Neural cell (in vitro differentiated cells): Measurements from ENCODE around the gene TOR2A. TPM values are rescaled to one million over a fixed set of nuclear protein-coding genes. Genes with fewer than 3 reads are reported as not detected.

ENCODE experiments used
- H2AFZ ChIP-seq: fragments of 200-600, 300-800 bp; sonication (generic), shearing (Covaris generic); 2 replicates; pipeline ENCODE4 v1.6.0; 2014; ENCODE audit warnings: low read depth, mild to moderate bottlenecking, antibody characterized with exemption, low read length, moderate library complexity
- H3F3A ChIP-seq: fragments of 200-600 bp; shearing (Covaris generic); 2 replicates; pipeline ENCODE4 v1.6.1; 2016; ENCODE audit warnings: mild to moderate bottlenecking, moderate library complexity, mixed read lengths, antibody characterized with exemption, low read length; ENCODE audit not compliant: insufficient read depth, poor library complexity, severe bottlenecking
- H3K27ac ChIP-seq: fragments of 200-600, 300-800 bp; sonication (generic), shearing (Covaris generic); 2 replicates; pipeline ENCODE4 v1.5.1; 2014; ENCODE audit warnings: mild to moderate bottlenecking, low read length, moderate library complexity
- H3K27me3 ChIP-seq: fragments of 300-800, 200-600 bp; sonication (generic), shearing (Covaris generic); 2 replicates; pipeline ENCODE4 v1.6.0; 2014; ENCODE audit warnings: mild to moderate bottlenecking, low read depth, low read length, moderate library complexity; ENCODE audit not compliant: insufficient read depth
- H3K36me3 ChIP-seq: fragments of 300-800, 200-600 bp; sonication (generic), shearing (Covaris generic); 2 replicates; pipeline ENCODE4 v1.5.1; 2014; ENCODE audit warnings: mild to moderate bottlenecking, antibody characterized with exemption, low read length, moderate library complexity; ENCODE audit not compliant: insufficient read depth
- H3K4me2 ChIP-seq: fragments of 300-800, 200-600 bp; sonication (generic), shearing (Covaris generic); 2 replicates; pipeline ENCODE4 v1.6.0; 2014; ENCODE audit warnings: mild to moderate bottlenecking, low read length
- H3K4me3 ChIP-seq: fragments of 300-800, 200-600 bp; sonication (generic), shearing (Covaris generic); 2 replicates; pipeline ENCODE4 v1.5.1; 2014; ENCODE audit warnings: mild to moderate bottlenecking, low read length, moderate library complexity
- H3K79me2 ChIP-seq: fragments of 200-600 bp; shearing (Covaris generic); replicated peaks from 2 replicates; pipeline ENCODE4 v1.6.0; 2014; ENCODE audit warnings: mild to moderate bottlenecking, low read length, moderate library complexity; ENCODE audit not compliant: insufficient read depth
- H3K9ac ChIP-seq: fragments of 300-800, 200-600 bp; sonication (generic), shearing (Covaris generic); 2 replicates; pipeline ENCODE4 v1.6.1; 2016; ENCODE audit warnings: mild to moderate bottlenecking, low read length, mixed read lengths
- H3K9me2 ChIP-seq: fragments of 200-600 bp; shearing (Covaris generic); 2 replicates; pipeline ENCODE4 v1.6.1; 2016; ENCODE audit warnings: mild to moderate bottlenecking, low read length, mixed read lengths; ENCODE audit not compliant: insufficient read depth
- H3K9me3 ChIP-seq: fragments of 200-600, 300-800 bp; sonication (generic), shearing (Covaris generic); 2 replicates; pipeline ENCODE4 v1.6.1; 2016; ENCODE audit warnings: mild to moderate bottlenecking, mixed run types, low read length, moderate library complexity, mixed read lengths
- H4K20me1 ChIP-seq: fragments of 200-600 bp; shearing (Covaris generic); 2 replicates; pipeline ENCODE4 v1.6.1; 2016; ENCODE audit warnings: mild to moderate bottlenecking, mixed run types; ENCODE audit not compliant: insufficient read depth
- EP300 ChIP-seq: fragments of 450-650 bp; conservative IDR thresholded peaks from 2 replicates; pipeline ENCODE4 v1.6.1; 2014; ENCODE audit warnings: antibody characterized with exemption, mild to moderate bottlenecking, moderate library complexity; ENCODE audit not compliant: poor library complexity, severe bottlenecking
- EZH2 ChIP-seq: fragments of 200-600, 300-800 bp; shearing (Covaris generic), sonication (generic); IDR thresholded peaks from 2 replicates; pipeline ENCODE4 v1.6.1; 2014; ENCODE audit warnings: antibody characterized with exemption, low read length, borderline replicate concordance, mild to moderate bottlenecking; ENCODE audit not compliant: insufficient read depth, poor library complexity, severe bottlenecking
- MXI1 ChIP-seq: fragments of 450-650 bp; conservative IDR thresholded peaks from 2 replicates; pipeline ENCODE4 v1.6.1; 2014; ENCODE audit warnings: antibody characterized with exemption, mild to moderate bottlenecking; ENCODE audit not compliant: poor library complexity, severe bottlenecking
- POLR2AphosphoS5 ChIP-seq: IDR thresholded peaks from 2 replicates; pipeline ENCODE4 v1.6.1; 2012
- RAD21 ChIP-seq: fragments of 450-650 bp; conservative IDR thresholded peaks from 2 replicates; pipeline ENCODE4 v1.6.1; 2014; ENCODE audit warnings: antibody characterized with exemption, mild to moderate bottlenecking, moderate library complexity
- REST ChIP-seq: IDR thresholded peaks from 2 replicates; pipeline ENCODE4 v1.6.1; 2012; ENCODE audit warnings: borderline replicate concordance
- SMC3 ChIP-seq: fragments of 450-650 bp; conservative IDR thresholded peaks from 2 replicates; pipeline ENCODE4 v1.6.1; 2014; ENCODE audit warnings: antibody characterized with exemption, mild to moderate bottlenecking, moderate library complexity; ENCODE audit not compliant: poor library complexity
- TAF1 ChIP-seq: IDR thresholded peaks from 2 replicates; pipeline ENCODE4 v1.6.1; 2012; ENCODE audit warnings: low read depth
- polyA plus RNA-seq: library from polyadenylated mRNA; depleted of rRNA; stranded (reverse); fragments of >200 nt; gene quantifications from 2 replicates; pipeline ENCODE4 v1.2.3, GENCODE V29; 2014
- TF ChIP-seq, protein P1 (sequence below): fragments of 450-650 bp; IDR thresholded peaks from 2 replicates; pipeline ENCODE4 v1.5.1; 2014; ENCODE audit warnings: antibody characterized with exemption, mild to moderate bottlenecking, moderate library complexity; ENCODE audit not compliant: poor library complexity, severe bottlenecking

Gene TOR2A
- polyA plus RNA-seq, 1 donor from 2014 or later = 59.7 TPM

- H3K4me3 ChIP-seq = no peak overlapping the region
- H4K20me1 ChIP-seq = peaks cover 3% of the 10 kb centered on the region
- H2AFZ ChIP-seq = no peak overlapping the region
- H3K79me2 ChIP-seq = no peaks in the 10 kb centered on the region
- no peaks in the 10 kb centered on the region for H3F3A ChIP-seq
- H3K27me3 ChIP-seq = no peaks in the 10 kb centered on the region
- H3K9me2 ChIP-seq = no peaks in the 10 kb centered on the region
- TF ChIP-seq EP300 = no peak
- TF ChIP-seq RAD21 = no peak
- TF ChIP-seq TAF1 = no peak
- TF ChIP-seq REST = no peak
- no peak for TF ChIP-seq EZH2
- TF ChIP-seq, protein P1, sequence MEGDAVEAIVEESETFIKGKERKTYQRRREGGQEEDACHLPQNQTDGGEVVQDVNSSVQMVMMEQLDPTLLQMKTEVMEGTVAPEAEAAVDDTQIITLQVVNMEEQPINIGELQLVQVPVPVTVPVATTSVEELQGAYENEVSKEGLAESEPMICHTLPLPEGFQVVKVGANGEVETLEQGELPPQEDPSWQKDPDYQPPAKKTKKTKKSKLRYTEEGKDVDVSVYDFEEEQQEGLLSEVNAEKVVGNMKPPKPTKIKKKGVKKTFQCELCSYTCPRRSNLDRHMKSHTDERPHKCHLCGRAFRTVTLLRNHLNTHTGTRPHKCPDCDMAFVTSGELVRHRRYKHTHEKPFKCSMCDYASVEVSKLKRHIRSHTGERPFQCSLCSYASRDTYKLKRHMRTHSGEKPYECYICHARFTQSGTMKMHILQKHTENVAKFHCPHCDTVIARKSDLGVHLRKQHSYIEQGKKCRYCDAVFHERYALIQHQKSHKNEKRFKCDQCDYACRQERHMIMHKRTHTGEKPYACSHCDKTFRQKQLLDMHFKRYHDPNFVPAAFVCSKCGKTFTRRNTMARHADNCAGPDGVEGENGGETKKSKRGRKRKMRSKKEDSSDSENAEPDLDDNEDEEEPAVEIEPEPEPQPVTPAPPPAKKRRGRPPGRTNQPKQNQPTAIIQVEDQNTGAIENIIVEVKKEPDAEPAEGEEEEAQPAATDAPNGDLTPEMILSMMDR = no peak
- TF ChIP-seq POLR2AphosphoS5 = no peak
- no peak for TF ChIP-seq SMC3
- no peak for TF ChIP-seq MXI1
- H3K9me3 ChIP-seq = no peaks in the 10 kb centered on the region
- no peak overlapping the region for H3K4me2 ChIP-seq
- H3K27ac ChIP-seq = no peak overlapping the region
- peaks cover 5% of the 10 kb centered on the region for H3K36me3 ChIP-seq
- H3K9ac ChIP-seq = no peak overlapping the region
These were observed 48.4 kb downstream of the TOR2A start for GRCh38 chr9:127686461-127687393.

DNA sequence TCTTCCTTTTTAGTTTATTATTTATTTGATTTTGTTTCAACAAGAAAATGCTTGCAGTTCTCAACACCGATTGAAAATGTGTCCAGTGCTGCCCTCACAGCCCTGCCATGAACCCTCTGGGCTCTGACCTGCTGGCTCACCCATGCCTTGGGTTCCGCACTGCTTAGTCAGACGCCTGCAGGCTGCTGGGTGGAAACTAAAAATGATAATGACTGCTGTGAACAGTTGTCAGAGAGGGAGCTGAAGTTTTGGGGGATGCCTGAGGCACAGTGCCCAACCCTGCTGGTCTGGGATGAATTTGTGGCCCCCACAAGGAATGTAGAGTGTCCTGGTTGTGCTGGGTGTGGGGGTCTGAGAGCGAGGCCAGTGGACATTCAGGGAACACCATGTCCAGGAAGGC, 50.5 kb downstream of the TOR2A start:
- Histone ChIP-seq H3K9me2 (no peaks in the 10 kb centered on the region), H3K27me3 (no peaks in the 10 kb centered on the region), H3K9me3 (no peaks in the 10 kb centered on the region), H3F3A (no peaks in the 10 kb centered on the region), H4K20me1 (peaks cover 3% of the 10 kb centered on the region), H3K79me2 (no peaks in the 10 kb centered on the region), H3K4me2 (no peak overlapping the region), H2AFZ (no peak overlapping the region), H3K9ac (no peak overlapping the region), H3K4me3 (no peak overlapping the region), H3K36me3 (peaks cover 5% of the 10 kb centered on the region), H3K27ac (no peak overlapping the region)
- TF ChIP-seq MXI1 = no peak
- no peak for TF ChIP-seq REST
- TF ChIP-seq, protein P1 = no peak
- no peak for TF ChIP-seq TAF1
- TF ChIP-seq EZH2 = no peak
- TF ChIP-seq EP300 = no peak
- no peak for TF ChIP-seq RAD21
- TF ChIP-seq SMC3 = no peak
- no peak for TF ChIP-seq POLR2AphosphoS5
